H1 (cell line): ENCODE data around the gene CHRM4. TPM values are rescaled to one million over a fixed set of nuclear protein-coding genes. Genes with fewer than 3 reads are reported as not detected.

Experiments used
- BACH1 ChIP-seq: IDR thresholded peaks from 2 replicates; pipeline ENCODE4 v1.6.1; 2012; ENCODE audit warnings: low read length, improper control_type of control experiment
- CREB1 ChIP-seq: IDR thresholded peaks from 2 replicates; pipeline ENCODE4 v1.6.1; 2012; ENCODE audit warnings: inconsistent platforms
- EZH2 ChIP-seq: fragments of 200-600 bp; sonication (generic); IDR thresholded peaks from 2 replicates; pipeline ENCODE4 v1.7.1; 2012; ENCODE audit warnings: low read depth, mild to moderate bottlenecking, moderate library complexity, low read length, inconsistent platforms; ENCODE audit not compliant: severe bottlenecking
- FOSL1 ChIP-seq: IDR thresholded peaks from 2 replicates; pipeline ENCODE4 v1.6.1; 2011; ENCODE audit warnings: mild to moderate bottlenecking, low read depth, low read length, moderate library complexity; ENCODE audit not compliant: insufficient read depth
- JUN ChIP-seq: IDR thresholded peaks from 2 replicates; pipeline ENCODE4 v1.6.1; 2011; ENCODE audit warnings: low read depth, mild to moderate bottlenecking, improper control_type of control experiment, low read length
- KDM1A ChIP-seq: fragments of 200-600, 300-600 bp; sonication (generic); IDR thresholded peaks from 2 replicates; pipeline ENCODE4 v1.7.1; 2016; ENCODE audit warnings: mild to moderate bottlenecking, low read length, borderline replicate concordance
- RXRA ChIP-seq: IDR thresholded peaks from 2 replicates; pipeline ENCODE4 v1.6.1; 2011; ENCODE audit warnings: low read depth, mild to moderate bottlenecking, low read length, moderate library complexity; ENCODE audit not compliant: insufficient read depth
- TEAD4 ChIP-seq: IDR thresholded peaks from 2 replicates; pipeline ENCODE4 v1.6.1; 2012; ENCODE audit warnings: low read depth, low read length, inconsistent platforms, mixed read lengths
- polyA plus RNA-seq, 7 experiments: library from polyadenylated mRNA; depleted of rRNA in 3 of 7; stranded (reverse) in 5 of 7; unstranded in 2 of 7; fragments of >200 nt in 5 of 7; fragments of 200-250 nt in 2 of 7; gene quantifications; 1 replicate in 5 of 7; 2 replicates in 1 of 7; 4 replicates in 1 of 7; pipeline versions ENCODE4 v1.2.1 to v1.2.3, GENCODE V29; 2011 to 2013; ENCODE audit warnings: missing spikeins in 2 of 7, mixed read lengths in 2 of 7
- total RNA-seq: library from RNA; stranded (reverse); fragmentation: NEBNext Ultra II Directional; extraction: Animal tissue kit (Norgen Biotek cat#: 25700); gene quantifications from 2 replicates; pipeline ENCODE4 v1.2.1, GENCODE V29; 2021

The CHRM4 gene
- total and polyA plus RNA-seq, 2 of the 8 experiments (the other 6 are each of a cell fraction or from before 2014, with no cell fraction given) = 1.1 to 1.3 TPM

DNA sequence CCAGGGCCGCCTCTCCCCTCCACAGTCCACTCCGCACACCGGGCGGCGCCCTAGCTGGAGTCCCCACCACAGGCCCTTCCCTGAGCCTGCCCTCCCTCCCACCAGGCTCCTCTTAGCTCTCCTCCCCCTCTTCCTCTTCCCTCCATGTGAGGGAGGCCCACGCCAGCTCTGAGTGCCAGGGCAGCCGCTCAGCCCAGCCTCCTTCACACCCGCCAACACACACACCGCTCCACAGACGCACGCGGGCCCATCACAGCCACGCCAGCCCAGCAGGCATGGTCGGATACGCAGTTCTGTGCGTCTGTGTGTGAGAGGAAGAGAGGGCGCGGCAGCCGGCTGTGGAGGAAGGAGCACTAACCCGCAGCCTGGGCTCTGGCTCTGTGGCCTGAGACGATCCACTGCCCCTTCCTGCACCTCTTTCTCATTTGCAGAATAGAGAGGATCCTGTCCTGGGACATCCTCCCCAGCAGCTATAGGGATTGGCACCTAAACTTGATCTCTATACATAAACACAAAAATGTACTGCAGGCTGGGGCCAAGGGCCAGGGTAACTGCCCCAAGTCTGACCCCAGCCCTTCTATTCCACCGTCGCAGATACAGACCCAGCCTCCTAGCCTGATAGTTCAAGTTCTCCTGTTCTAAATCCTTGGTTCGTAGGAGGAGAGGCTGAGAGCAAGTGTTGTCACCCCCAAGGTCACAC lies 3.5 kb downstream of the CHRM4 start (continued):
- TF ChIP-seq CREB1 = no peak
- no peak for TF ChIP-seq FOSL1
- no peak for TF ChIP-seq JUN
- TF ChIP-seq BACH1 = no peak
- TF ChIP-seq KDM1A = no peak
- TF ChIP-seq RXRA = no peak
- no peak for TF ChIP-seq EZH2
- TF ChIP-seq TEAD4 = no peak
